HAP-1 (cell line): ENCODE data around the gene N4BP2L2.
"Not testable (repeated sequence)": the region's sequence is repeated elsewhere in the genome, so short reads cannot be mapped to it uniquely, and the experiment has no call there.

Experiments
- DNase-seq, 2 experiments: peaks; one replicate each; pipeline ENCODE4 v3.0.0-alpha.2; 2016 to 2020; ENCODE audit warnings: low spot score in 2 of 2
- H3K27me3 ChIP-seq: fragments of 250-450 bp; sonication (Bioruptor Pico); 2 replicates; pipeline ENCODE4 v1.5.1; 2020; ENCODE audit warnings: low read depth, mild to moderate bottlenecking, moderate library complexity
- H3K36me3 ChIP-seq: fragments of 250-450 bp; sonication (Bioruptor Pico); replicated peaks from 2 replicates; pipeline ENCODE4 v1.5.1; 2020; ENCODE audit warnings: mild to moderate bottlenecking
- H3K4me1 ChIP-seq: fragments of 250-450 bp; sonication (Bioruptor Pico); 2 replicates; pipeline ENCODE4 v1.5.1; 2020; ENCODE audit warnings: mild to moderate bottlenecking
- H3K4me3 ChIP-seq: fragments of 250-450 bp; sonication (Bioruptor Pico); 2 replicates; pipeline ENCODE4 v1.5.1; 2020; ENCODE audit warnings: mild to moderate bottlenecking, moderate library complexity
- H3K9me3 ChIP-seq: fragments of 250-450 bp; sonication (Bioruptor Pico); 2 replicates; pipeline ENCODE4 v1.5.1; 2020; ENCODE audit warnings: mild to moderate bottlenecking, moderate library complexity
- in situ Hi-C: fragments of 300-500 bp; cut with MboI; formaldehyde crosslinking; loops from 3 replicates; pipeline ENCODE4 v1.14.3; 2020; ENCODE audit warnings: low sequenced_read_pairs, inconsistent platforms, mixed read lengths

Gene N4BP2L2

DNA sequence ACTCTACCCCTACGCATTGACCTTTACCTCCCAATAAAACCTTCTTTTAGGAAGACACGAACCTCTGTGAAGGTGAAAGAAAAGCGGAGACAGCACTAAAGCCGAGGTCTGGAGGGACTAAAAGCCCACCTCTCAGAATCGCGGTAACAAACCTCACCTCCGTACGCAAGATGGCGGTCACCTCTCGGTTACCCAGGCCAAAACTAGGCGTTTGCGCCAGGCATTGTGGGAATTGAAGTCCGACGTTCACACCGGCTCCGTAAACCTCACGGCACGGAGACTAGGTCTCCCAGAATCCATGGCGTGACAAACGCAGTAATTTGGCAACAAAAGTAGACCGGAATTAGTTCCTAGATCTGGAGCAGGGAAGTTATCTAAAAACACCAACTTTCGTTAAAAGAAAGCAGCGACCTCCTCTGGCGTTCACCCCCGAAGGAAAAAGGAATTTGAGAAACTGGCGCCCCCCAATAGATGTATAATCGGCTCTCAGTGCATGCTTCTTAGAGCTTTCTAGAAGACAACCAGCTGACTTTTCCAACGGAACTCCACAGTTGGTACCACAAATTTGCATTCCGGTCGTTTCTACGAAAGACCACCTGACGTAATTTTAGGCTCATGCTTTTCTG is at the start of gene N4BP2L2:
Gene N4BP2L2 (minus strand): TSS at position 175 of the 626 bp plus-strand sequence. CDS start 1,768 bp downstream, outside the sequence.
- in situ Hi-C loops = no loop called here
- peak; percentile 93 to 95 for DNase-seq
- no peaks in the 10 kb centered on the region for H3K9me3 ChIP-seq
- H3K4me3 ChIP-seq = peak within 1 kb of the TSS; percentile 72
- H3K27me3 ChIP-seq = no peaks in the 10 kb centered on the region; the same call in 1 of the 2 replicates
- peaks cover 10% of the 10 kb centered on the region for H3K4me1 ChIP-seq
- peaks cover 28% of the 10 kb centered on the region for H3K36me3 ChIP-seq

DNA sequence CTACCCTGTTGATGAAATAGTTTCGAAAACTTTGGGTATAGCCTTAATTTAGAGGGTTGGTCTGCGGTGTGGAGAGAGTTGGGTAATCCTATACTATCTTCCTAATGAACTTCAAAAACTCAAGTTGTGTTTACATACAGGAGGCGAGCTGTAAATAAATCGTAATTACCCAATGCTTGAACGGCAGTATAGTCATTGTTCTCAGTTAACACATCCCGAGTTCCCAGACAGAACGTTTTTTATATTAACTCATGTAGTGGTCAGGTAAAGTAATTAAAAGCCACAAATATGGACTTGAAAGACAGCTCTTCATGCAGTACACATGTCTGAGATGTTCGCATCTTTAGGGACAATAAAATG is 49.2 kb upstream of the N4BP2L2 start:
- peaks cover 20% of the 10 kb centered on the region for H3K4me1 ChIP-seq
- in situ Hi-C loops = loop anchor here (25.0 kb wide), 1 partner anchor 1125 kb away; no protein-coding TSS in a partner anchor
- peak overlapping the region; percentile 74 for H3K4me3 ChIP-seq
- no peaks in the 10 kb centered on the region for H3K9me3 ChIP-seq
- H3K36me3 ChIP-seq = no peaks in the 10 kb centered on the region
- H3K27me3 ChIP-seq = no peaks in the 10 kb centered on the region
- peak in 1 of 2 experiments; percentile 12 for DNase-seq

DNA sequence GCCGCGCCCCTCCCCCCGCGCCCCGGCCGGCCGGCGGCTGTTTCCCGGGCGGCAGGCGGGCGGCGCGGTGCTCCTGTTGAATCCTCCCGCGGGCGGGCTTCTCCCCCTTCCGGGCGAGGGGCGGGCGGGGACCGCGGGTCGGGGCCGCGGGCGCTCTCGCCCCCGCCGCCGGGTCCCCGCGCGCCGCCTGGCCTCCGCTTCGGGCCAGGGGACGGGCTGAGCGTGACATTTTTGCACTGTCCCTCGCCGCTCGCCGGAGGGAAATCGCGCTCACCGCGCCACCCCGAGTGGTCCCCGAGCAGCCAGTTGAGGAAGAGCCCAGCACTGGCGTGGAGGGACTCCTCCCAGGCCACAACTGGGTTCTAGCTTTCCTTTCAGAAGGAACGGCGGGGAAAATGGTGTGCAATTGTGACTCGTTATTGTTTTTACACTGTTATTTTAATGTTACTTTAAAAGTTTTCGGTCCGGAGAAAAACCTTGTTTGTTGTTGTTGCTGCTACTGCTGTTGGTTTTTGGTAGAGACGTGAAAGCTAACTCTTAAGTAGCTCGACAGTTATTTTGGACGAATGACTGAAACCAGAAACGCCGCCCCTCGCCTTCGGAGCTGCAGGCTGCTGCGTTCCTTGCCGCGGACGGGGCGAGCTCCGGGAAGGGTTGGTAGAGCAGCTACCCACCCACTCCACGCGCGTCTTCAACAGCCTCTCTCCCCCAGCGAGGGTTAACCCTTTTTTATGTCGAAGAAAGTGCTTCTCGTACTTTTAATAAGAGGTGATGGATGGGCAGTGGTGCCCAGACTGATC is 48.6 kb upstream of the N4BP2L2 start:
- Histone ChIP-seq H3K4me3 (peak overlapping the region; percentile 74), H3K4me1 (peaks cover 20% of the 10 kb centered on the region), H3K27me3 (no peaks in the 10 kb centered on the region), H3K36me3 (no peaks in the 10 kb centered on the region), H3K9me3 (no peaks in the 10 kb centered on the region)
- in situ Hi-C loops = loop anchor here (25.0 kb wide), 1 partner anchor 1125 kb away; no protein-coding TSS in a partner anchor
- peak; percentile 40 to 74 for DNase-seq

DNA sequence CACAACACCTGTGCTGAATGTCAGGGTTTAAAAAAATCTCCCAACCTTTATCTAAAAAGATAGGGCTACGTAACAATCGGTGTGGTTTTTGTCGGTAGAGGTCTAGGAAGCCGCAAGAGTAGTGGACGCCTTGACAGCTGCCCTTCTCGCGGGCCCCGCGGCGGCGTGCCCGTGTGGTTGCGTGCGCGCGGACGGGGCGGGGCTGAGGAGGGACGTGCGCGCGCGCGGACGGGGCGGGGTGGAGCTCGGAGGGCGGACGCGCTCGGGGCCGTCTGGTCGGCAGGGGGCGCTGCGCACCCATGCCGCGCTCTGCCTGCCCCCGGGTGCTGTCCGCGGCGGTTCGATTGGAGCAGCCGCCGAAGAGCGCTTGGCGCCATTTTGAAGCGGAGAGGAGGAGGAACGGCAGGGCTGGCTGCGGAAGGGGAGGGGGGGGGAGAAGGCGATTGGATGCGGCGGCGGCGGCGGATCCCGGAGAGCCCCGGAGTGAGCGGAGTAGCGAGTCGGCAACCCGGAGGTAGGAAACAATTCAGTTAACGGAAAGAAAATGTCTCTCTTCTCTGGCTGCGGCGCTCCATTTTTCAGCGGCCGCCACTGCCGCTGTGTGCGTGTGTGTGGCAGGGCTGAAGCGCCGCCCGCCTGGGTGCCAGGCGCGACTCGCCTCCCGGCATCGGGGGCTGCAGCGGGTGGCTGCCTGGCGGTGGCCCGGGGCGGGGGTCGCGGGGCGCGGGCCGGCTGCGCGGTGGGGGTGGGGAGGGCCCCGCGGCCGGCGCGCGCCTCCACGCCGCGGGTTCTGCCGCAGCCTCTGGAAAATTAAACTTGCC is 47.7 kb upstream of the N4BP2L2 start, which contains the start of gene PDS5B:
Gene PDS5B (plus strand): TSS at position 373 of the 821 bp plus-strand sequence. CDS start 62,321 bp downstream, outside the sequence.
- Histone ChIP-seq H3K9me3 (no peaks in the 10 kb centered on the region), H3K4me3 (peak within 1 kb of the TSS; percentile 74), H3K4me1 (peaks cover 20% of the 10 kb centered on the region), H3K27me3 (no peaks in the 10 kb centered on the region), H3K36me3 (no peaks in the 10 kb centered on the region)
- peak; percentile 89 to 96 for DNase-seq
- in situ Hi-C loops = loop anchor here (25.0 kb wide), 1 partner anchor 1126 kb away; no protein-coding TSS in a partner anchor

DNA sequence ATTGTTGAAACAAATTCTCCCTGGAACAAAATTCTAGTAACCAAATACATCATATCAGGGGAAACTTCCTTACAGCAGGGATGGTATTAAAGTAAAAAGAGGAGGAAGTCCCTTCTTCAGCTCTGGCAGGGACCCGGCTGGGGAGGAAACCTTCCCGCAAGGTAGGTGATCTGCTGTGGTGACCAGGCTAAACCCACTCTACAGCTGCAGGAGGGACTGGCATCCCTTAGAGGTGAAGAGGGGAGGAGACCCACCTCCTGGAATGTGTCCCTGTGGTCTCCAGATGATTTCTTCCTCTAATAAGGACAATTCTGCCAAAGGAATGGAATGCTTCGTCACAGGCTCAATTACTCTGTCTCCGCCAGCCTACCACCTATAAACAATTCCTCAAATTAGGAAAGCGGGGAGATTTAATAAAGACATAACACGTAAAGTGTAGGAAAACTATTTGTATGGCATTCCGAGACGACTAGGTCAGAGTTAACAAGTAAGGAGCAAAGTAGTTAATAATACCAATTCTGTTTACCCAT is 47.0 kb upstream of the N4BP2L2 start:
- in situ Hi-C loops = loop anchor here (25.0 kb wide), 1 partner anchor 1127 kb away; no protein-coding TSS in a partner anchor
- no peaks in the 10 kb centered on the region for H3K27me3 ChIP-seq
- peaks cover 20% of the 10 kb centered on the region for H3K4me1 ChIP-seq
- no peaks in the 10 kb centered on the region for H3K36me3 ChIP-seq
- H3K9me3 ChIP-seq = no peaks in the 10 kb centered on the region
- no peak for DNase-seq
- peak overlapping the region; percentile 72 for H3K4me3 ChIP-seq

DNA sequence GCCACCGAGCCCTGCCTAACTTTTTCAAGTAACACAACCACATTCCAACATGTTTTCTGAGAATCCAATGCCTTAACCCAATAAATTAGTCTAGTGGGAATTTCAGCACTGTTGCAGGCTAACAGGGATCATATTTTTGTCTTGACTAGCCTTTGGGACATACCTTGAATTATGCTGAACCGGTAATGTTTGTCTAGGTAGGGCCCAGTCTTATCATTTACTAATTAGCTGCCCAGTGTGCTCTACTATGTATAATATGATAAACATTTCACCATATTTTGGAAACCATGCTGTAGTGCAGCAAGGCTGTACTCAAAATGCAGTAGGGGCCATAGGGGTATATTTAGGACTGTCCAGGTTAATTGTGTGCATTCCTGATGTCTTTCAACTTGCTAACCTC is 44.4 kb upstream of the N4BP2L2 start:
- Histone ChIP-seq H3K4me1 (peaks cover 6% of the 10 kb centered on the region), H3K9me3 (0 out of 2 replicates have a peak, but pooled peaks cover 6% of the 10 kb centered on the region), H3K36me3 (no peaks in the 10 kb centered on the region), H3K27me3 (no peaks in the 10 kb centered on the region), H3K4me3 (no peak overlapping the region)
- in situ Hi-C loops = loop anchor here (25.0 kb wide), 1 partner anchor 1129 kb away; no protein-coding TSS in a partner anchor
- DNase-seq = no peak

DNA sequence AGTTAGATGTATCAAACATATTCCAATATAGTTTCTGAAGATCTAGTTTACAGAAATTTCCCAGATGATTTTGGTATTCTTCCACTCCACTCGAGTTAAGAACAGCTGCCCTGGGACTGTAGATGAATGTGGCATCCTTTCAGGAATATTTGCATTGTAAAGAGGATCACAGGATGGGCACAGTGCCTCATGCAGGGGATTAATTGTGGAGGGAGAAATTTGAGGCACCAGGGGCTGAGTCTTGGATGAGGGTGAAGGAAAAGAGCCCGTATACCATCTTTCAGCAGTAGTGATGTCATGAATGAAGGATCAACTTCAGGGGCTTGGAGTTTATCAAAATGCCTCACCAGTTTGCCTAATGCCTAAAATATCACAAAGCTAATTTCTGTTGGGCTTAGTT is 43.7 kb upstream of the N4BP2L2 start:
- Histone ChIP-seq H3K4me1 (peaks cover 6% of the 10 kb centered on the region), H3K9me3 (0 out of 2 replicates have a peak, but pooled peaks cover 6% of the 10 kb centered on the region), H3K27me3 (no peaks in the 10 kb centered on the region), H3K4me3 (no peak overlapping the region), H3K36me3 (no peaks in the 10 kb centered on the region)
- no peak for DNase-seq
- in situ Hi-C loops = loop anchor here (25.0 kb wide), 1 partner anchor 1130 kb away; no protein-coding TSS in a partner anchor

DNA sequence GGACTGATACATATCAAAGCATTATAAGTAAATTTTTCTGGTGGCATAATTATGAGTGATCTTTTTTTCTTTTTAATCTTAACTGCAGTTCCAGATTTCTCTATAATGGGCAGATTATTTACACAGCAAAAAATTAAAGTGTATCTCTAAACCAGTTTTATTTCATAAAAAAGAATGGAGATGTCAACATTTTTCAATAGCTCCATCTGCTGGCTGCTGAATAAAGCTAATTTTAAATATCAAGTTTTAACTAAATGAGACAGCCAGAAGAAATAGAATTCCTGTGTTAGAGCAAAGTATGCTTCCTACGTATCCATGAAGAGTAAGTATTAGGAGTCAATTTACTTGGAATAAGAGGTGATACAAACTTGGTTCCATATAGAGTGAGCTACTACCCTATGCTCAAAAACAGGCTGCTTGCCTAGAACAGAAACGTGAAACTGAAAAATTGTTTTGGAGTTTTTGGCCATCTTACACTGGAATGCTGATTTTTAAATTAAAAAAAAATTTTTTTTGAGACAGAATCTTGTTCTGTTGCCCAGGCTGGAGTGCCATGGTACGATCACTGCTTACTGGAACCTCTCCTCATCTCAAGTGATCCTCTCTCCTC is 42.7 kb upstream of the N4BP2L2 start:
- Histone ChIP-seq H3K4me3 (no peak overlapping the region), H3K4me1 (peaks cover 6% of the 10 kb centered on the region), H3K27me3 (no peaks in the 10 kb centered on the region), H3K36me3 (no peaks in the 10 kb centered on the region), H3K9me3 (peaks cover 8% of the 10 kb centered on the region; the same call in 1 of the 2 replicates)
- in situ Hi-C loops = loop anchor here (25.0 kb wide), 1 partner anchor 1131 kb away; no protein-coding TSS in a partner anchor
- DNase-seq = peak in 1 of 2 experiments; percentile 34

DNA sequence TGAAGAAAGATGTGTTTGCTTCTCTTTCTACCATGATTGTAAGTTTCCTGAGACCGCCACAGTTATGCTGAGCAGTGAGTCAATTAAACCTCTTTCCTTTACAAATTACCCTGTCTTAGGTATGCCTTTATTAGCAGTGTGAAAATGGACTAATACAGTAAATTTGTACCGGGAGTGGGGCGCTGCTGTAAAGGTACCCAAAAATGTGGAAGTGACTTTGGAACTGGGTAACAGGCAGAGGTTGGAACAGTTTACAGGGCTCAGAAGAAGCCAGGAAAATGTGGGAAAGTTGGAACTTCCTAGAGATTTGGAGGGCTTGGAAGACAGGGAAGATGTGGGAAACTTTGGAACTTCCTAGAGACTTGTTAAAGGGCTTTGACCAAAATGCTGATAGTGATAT is 38.4 kb upstream of the N4BP2L2 start:
- Histone ChIP-seq H3K4me3 (no peak overlapping the region), H3K36me3 (no peaks in the 10 kb centered on the region), H3K27me3 (no peaks in the 10 kb centered on the region), H3K4me1 (no peaks in the 10 kb centered on the region), H3K9me3 (peaks cover 8% of the 10 kb centered on the region; the same call in 1 of the 2 replicates)
- no peak for DNase-seq
- in situ Hi-C loops = loop anchor here (25.0 kb wide), 1 partner anchor 1135 kb away; no protein-coding TSS in a partner anchor

DNA sequence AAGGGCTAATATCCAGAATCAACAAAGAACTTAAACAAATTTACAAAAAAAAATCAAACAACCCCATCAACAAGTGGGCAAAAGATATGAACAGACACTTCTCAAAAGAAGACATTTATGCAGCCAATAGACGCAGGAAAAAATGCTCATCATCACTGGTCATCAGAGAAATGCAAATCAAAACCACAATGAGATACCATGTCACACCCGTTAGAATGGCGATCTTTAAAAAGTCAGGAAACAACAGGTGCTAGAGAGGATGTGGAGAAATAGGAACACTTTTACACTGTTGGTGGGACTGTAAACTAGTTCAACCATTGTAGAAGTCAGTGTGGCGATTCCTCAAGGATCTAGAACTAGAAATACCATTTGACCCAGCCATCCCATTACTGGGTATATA is 37.1 kb upstream of the N4BP2L2 start:
- H3K4me1 ChIP-seq = not testable (repeated sequence)
- in situ Hi-C loops = loop anchor here (25.0 kb wide), 1 partner anchor 1137 kb away; no protein-coding TSS in a partner anchor

DNA sequence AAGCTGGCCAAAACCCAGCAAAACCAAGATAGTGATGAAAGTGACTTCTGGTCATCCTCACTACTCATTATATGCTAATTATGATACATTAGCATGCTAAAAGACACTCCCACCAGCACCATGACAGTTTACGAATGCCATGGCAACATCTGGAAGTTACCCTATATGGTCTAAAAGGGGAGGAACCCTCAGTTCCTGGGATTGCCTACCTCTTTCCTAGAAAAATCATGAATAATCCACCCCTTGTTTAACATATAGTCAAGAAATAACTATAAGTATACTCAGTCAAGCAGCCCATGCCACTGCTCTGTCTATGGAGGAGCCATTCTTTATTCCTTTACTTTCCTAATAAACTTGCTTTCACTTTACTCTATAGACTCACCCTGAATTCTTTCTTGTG is 22.2 kb upstream of the N4BP2L2 start:
- in situ Hi-C loops, H3K9me3 ChIP-seq, H3K27me3 ChIP-seq, H3K4me1 ChIP-seq, H3K36me3 ChIP-seq, DNase-seq, H3K4me3 ChIP-seq: not testable (repeated sequence)

More for the DNA sequence above, 37.1 kb upstream of the N4BP2L2 start:
- H3K4me3 ChIP-seq, H3K27me3 ChIP-seq, H3K9me3 ChIP-seq, DNase-seq, H3K36me3 ChIP-seq: not testable (repeated sequence)

DNA sequence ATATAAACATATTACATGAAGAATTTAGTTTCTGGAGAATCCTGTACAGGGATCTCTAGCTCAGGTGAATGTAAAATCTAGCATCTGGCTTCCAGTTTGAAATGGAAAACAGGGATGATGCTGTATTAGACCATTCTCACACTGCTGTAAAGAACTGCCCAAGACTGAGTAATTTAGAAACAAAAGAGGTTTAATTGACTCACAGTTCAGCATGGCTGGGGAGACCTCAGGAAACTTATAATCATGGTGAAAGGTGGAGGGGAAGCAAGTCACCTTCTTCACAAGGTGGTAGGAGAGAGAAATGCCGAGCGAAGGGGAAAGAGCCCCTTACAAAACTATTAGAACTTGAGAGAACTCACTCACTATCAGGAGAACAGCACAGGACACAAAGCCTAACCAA is 17.0 kb upstream of the N4BP2L2 start:
- H3K9me3 ChIP-seq = no peaks in the 10 kb centered on the region
- in situ Hi-C loops = no loop called here
- no peaks in the 10 kb centered on the region for H3K4me1 ChIP-seq
- H3K36me3 ChIP-seq = no peaks in the 10 kb centered on the region
- DNase-seq = no peak
- no peak overlapping the region for H3K4me3 ChIP-seq
- H3K27me3 ChIP-seq = no peaks in the 10 kb centered on the region
